MV-4-11 (cell line): ENCODE results near the gene BRD2.

Source experiments
- DNase-seq: peaks from one replicate; lab custom pipeline; 2025; lab: John Stamatoyannopoulos, UW

BRD2 gene

DNA sequence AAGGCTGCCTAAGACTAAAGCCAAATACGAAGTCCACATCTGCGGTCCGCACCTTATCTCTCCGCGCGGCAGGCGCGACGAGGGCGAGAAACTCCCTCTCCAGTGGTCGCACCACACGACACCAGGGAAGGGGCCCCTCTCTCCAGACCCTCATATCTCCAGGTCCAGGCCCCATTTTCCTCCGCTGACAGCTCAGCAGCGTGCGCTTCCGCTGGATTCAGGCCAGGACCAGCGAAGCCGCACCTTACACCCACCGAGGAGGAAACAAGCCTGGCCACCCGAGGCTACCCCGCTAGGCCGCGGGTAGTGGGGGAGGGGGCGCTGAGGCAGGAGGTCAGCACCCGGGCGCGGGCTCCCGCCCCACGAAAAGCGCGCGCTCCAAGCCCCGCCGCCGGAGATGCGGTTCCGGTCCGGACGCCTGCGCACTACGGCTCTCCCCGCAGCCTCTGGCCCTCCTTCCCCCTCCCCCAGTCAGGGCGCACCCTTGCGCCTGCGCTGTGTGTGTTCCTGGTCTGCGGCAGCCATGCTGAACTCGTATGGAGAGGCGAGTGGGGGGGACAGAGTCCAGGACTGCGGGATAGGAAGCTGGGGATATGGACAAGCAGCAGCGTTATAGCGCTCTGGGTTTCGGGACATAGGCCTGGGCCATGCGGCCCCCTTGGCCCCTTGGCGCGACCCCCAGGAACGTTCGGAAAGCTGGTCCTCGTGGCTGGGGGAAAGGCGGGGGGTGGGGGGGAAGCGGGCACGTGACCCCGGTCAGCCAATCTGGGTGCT lies at the start of gene BRD2:
TSS of gene BRD2 (plus strand) at position 502 of the 774 bp plus-strand sequence. CDS start 4,305 bp downstream, outside the sequence.
- DNase-seq, result peak; percentile 94

DNA sequence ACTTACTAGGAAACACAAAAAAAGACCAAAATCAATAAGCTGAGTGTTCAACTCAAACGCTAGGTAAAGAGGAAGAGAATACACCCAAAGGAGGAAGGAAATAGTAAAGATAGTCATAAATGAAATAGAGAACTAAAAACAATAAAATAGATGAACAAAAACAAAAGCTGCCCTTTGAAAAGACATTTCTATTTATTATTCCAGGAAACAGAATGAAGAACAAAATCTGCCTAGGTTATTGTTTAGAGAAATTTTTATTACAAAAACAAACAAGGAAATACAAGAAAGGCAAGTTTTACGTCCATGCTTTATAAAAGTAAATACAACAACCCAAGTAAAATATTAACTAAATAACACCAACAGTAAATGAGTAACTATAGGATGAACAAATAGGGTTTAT lies 47.7 kb upstream of the BRD2 start:
- DNase-seq, result peak; percentile 29

DNA sequence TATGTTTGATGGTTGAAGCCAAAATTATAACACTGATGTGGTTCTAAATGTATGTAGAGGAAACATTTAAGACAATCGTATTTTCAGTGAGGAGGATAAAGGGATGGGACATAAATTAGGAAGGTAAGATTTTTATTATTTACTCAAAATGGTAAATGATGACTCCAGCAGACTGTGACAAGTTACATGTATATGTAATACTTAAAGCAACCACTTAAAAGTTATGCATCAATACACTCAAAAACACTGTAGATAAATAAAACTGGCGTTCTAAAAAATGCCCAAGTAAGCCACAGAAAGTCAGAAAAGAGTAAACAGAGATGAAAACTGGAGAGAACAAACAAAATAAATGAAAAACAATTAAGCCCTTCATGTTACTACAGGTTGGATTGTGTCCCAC lies 46.3 kb upstream of the BRD2 start:
- DNase-seq, result no peak

DNA sequence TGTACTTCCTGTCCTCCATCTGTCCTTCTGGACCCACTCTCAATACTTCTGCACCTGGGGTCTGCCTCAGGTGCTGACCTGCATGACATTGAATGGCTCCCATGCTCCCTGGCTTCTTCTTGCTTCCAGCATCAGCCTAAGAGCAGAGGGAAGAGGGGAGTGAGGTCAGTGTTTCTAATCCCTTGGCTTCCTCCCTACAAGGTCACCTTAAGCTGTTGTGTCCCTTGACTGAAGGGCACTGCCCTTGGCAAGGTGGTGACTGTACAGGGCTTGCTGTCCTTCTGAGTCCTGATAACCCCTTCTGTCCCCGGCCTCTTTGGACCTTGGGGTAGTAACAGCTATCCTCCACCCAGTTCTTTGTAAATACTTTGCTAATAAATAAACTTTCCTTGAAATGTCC lies 37.2 kb upstream of the BRD2 start:
- DNase-seq, result no peak

DNA sequence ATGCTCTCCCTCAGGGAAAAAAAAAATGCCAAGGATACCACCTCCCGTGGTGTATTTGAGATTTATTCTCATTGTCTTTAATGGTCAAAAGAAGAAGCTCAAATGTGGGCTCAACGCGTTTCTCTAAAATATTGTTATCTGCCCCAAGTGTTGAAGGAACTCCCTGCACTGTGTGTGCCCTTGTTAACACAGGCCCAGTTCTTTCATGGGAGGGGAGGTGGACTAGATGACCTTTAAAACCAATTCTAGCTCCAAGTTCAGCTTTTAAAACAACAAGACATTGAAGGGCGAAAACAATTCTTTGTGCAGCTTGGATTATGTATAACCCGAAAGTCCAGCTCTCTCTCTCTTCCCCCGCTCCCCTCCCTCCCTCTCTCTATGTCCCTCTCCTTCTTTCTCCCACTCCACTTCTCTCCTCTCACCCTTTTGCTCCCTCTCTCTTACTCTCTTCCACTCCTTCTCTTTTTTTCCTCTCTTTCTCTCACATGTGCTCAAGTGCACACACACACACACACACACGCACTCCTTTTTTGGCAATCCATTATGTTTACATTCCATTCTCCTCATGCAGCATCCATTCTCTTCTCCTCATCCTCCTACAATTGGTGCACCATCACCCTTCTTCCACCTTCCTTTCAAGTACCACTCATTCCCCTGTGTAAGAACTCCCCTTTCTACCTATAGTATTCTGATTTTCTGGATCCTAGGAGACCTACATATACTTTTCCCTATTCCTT lies 36.1 kb upstream of the BRD2 start:
- DNase-seq, result no peak

DNA sequence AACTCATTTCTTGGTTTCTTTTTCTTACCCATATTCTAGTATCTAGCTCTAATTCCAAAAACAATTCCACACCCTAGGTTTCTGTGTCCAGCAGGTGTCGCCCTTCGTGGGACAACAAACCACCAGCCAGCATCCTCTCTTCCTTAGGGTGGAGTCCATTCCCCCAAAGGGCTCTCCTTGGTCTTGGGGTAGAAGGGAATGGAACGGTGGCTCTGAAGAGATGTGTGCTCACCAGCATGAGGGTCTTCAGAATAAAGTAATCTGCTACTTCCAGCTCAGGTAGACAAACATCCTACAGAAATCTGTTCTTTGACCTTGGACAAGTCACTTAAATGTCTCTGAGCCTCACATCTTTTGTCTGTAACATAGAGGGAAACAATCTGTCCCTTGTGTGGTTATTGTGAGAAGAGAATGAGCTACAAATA lies 34.7 kb upstream of the BRD2 start:
- peak; percentile 66 for DNase-seq

DNA sequence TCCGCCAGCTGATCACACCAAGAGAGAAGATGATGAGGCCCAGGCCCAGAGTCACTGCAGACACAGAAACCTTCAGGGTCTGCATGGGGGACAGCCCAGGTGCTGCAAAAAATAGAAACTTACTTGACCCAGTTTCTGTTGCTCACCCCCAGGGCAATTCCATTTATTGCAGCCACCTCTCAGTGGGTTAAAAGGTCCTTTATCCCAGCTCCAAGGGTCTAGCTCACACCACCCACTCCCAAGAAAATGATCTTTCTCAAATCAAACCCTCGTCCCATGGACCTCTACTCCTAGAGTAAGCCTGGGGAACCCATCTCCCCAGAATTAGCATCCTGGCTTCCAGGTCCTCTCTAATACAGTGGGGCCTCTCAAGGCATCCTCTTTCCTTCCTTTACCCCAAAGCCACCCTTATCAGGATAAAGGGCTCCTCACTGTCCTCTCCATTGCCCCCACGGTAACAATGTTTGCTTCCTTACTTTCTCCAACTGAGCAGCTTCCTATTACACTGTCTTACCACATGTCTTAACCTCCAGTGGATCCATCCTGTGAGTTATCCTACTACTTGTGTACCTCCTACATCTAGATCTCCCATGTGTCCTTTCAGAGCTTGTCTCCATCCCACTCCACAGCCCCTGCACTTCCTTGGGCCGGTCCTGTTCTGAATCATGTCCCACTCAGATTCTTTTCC lies 32.7 kb upstream of the BRD2 start:
- DNase-seq, result no peak

DNA sequence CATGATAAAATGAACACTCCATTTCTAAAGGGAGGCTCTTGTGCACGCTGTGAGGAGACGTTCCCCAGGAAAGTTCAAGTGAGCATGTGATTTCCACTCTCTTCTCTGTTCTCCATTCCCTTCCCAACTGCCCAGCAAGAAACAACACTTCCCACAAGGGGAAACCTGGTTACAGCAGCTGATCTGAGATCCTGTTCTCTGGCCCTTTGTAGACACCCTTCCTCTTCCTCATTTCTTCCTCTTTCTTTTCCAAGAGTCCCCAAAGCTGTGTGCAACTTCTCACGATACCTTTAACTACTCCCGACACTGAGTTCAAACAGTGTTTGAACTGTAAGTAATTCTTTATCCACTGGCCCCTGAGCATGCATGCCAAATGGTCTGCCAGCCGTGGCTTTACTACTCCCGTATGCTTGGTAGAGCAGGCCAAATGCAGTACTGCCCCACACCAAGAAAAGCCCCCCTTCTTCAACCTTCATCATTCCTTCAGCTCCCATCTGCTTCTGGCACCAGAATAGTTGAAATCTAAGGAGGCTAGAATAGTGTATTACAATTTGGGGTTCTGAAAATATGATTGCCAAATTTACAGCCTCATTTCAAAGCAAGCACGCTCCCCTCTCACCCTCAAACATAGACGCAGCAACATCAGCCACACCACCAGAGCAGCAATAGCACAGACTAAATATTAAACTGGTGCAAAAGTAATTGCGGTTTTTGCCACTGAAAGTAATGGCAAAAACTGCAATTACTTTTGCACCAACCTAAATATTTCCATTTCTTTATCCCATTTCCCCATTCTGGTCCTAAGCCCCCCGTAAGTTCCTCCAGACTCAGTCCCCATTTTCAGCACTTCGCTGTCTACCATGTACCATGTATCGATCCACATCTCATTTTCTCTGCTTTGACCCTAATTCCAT lies 31.9 kb upstream of the BRD2 start:
- DNase-seq, result peak; percentile 47

DNA sequence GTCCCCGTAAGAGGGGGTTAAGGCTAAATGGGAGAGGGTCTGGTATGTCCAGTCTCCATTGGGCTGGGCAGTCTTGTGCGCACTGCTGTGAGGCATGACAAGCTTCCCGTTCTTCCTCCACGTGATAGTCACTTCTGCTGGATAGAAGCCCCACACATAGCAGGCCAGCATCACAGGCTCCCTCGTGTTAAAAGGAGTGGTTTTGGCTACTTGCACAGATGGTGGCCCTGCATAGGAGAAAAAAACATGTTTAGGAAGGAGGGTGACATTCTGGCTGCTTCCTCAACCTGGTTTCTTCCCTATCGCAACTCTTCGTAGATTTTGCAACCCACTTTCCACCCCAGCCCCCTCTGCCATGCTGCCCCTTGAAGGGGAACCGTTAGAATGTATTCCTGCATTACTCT lies 31.2 kb upstream of the BRD2 start:
- DNase-seq, result peak; percentile 79

DNA sequence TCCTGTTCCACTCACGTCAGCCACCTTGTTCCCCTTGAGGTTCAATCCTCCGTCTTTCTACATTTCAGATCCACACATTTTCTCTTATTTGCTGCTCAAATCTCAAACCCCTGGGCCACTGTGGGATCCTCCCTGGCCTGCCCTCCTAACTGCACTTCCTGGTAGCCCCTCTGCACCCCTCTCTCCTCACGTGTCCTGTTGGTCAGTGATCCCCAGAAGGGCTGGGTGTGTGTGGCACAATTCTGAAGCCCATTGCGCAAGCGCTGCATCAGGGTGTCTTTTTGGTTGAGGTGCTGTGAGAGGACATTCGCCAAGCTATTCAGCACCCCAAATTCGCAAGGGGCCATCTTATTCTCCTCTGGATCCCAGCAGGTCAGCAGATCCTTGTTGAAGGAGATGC lies 29.9 kb upstream of the BRD2 start:
- peak; percentile 4 for DNase-seq

DNA sequence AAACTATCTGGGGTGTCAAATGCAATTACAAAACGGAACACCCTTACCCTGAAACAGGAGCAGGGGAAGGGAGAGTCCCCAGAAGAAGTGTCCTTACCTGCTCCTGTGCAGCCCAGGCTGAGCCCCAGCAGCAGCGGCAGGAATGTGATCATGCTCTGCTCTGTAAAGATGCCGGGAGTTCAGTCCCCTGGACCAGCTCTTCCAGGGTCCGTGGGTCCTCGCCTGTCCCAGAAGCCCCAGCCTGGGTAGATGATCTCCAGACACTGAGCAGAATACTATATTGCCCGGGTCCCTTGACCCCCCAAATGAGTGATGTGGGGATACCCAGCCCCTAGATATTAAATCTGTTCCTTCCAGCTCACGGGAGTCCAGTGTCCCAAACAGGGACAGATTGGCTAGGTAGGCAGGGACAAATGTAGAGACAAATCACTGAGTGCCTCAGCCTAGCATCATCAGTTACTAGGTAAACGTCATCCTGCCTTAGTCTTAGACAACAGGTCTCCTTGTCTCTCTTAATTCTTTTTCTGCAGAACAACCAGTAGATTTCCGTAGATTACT lies 27.7 kb upstream of the BRD2 start, which contains the start of gene HLA-DMB:
TSS of gene HLA-DMB (minus strand) at position 373 of the 558 bp plus-strand sequence. CDS start at position 152, 221 bp downstream.
- DNase-seq, result peak; percentile 48

DNA sequence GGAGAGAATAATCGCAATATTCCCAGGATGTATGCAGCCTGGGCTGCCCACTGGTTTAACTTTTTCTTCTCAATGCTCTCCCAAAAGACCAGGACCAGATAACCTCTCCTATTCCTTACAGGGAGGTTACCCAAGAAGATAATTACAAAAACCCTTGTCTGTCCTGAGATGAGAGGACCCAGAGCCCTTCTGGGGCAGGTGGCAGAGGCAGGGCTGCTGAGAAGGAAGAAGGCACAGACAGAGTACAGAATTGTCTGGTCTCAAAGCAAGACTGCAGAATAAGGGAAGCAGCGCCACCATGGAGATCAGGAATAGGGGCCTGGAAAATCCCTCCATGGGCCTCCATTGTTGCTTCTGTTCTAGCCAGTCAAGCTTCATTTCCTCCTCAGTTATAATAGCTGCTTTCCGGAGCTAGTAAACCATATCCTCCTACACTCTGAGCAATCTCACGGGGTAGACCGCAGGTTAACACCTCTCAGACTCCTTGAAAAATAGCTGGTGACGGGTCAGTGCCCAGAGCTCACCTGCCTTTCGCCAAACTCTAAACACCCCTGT lies 27.1 kb upstream of the BRD2 start:
- DNase-seq, result peak; percentile 33

DNA sequence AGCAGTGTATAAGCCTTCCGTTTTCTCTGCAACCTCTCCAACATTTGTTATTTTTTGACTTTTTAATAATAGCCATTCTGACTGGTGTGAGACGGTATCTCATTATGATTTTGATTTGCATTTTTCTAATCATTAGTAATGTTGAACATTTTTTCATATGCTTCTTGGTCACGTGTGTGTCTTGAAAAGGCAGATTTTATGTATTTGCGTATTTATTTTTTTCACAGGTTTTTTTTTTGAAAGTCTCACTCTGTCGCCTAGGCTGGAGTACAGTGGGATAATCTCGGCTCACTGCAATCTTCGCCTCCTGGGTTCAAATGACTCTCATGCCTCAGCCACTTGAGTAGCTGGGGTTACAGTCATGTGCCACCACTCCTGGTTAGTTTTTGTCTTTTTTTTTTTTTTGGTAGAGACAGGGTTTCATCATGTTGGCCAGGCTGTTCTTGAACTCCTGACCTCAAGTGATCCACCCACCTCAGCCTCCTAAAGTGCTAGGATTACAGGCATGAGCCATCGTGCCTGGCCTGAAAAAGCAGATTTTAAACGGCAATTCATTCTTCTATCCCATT lies 25.8 kb upstream of the BRD2 start:
- peak; percentile 77 for DNase-seq

DNA sequence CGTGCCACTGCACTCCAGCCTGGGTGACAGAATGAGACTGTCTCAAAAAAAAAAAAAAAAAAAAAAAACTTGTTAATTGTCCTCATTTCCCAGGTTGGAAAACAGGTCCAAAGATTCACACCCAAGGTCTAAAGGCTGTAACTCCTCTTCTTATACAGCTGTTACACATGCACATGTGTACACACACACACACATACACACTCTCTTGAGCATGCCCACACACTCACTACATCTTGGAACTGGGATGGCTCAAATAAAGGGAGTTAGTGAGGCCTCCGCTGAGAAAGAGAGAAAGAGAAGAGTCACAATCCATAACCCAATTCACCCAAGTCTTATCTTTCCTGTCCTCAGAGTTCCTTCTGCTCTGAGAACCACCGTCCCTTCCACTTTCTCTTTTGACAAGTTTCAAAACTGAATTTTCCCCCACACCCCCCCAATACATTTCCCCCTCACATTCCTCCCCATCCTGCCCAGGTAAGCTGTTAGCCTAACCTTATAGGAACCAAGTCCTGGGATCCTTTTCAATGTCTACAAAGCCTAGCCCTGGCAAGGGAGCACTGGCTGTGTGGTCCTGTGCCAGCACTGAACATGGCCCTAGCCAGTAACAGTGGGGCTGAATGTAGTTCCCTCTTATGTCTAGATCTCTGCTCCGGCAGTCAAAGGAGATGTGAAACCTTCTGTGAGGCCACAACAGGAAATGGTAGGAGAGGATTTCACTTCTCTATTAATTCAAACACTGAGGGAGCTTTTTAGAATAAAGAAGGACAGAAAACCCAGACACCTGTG lies 24.3 kb upstream of the BRD2 start:
- peak; percentile 97 for DNase-seq

DNA sequence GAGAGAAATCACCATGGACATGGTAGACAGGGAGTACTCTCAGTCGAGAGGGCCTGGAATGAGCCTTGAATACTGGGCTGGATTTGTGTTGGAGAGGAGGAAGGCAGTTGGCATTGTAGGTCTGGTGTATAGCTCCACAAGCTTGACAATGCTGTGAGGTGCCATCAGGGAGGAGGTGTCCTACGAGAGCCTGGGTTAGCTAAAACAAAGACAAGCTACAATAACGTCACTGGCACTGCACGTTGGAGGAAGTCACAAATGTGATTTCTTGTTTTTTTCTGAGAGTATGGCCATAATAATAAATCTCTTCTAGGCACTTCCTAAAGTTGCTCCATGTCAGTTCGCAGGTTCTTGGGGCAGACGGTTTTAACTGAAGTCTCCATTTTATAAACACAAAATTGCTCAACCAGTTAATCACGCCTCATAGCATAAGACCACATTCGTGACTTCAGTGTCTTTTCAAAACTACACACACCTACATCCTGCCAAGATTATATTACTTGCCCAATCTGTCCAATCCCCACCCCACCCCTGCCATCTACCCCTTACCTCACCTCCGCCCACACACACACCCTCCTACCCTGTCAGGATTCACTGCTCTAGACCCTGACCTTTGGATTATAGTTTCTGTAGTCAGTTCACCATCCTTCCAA lies 23.2 kb upstream of the BRD2 start:
- DNase-seq, result peak; percentile 80

DNA sequence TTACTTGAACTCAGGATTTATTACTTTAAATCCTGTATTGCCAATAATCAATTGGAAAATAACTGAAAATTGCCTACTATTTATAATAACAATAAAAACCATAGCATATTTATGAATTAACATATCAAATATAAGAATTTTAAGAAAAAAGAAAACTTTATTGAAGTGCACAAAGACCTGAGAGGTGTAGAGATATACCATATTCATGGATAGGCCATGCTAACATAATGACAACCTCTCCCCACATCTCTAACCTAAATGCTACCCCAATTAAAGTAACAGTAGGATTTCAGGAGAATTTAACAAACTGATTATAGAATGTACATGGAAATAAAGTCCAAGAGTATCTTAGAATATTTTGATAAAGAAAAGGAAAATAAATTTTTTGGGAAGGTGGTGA lies 22.4 kb upstream of the BRD2 start:
- no peak for DNase-seq

DNA sequence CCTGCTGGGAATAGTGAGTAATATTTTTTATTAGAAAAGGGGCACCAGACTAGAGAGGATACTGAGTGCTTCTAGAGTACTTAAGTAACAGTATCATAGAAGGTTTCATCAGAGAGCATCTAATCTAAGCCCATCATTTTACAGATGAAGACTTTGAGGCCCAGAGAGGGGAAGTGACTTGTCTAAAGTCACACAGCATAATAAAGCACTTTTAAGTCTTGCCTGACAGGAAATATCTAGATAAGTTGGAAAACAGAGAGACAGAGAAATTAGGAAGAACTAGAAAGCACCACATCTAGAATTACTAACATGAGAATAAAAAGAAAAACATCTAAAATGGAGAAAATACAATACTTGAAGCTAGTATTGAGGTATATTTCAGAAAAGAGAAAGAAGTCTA lies 21.5 kb upstream of the BRD2 start:
- DNase-seq, result no peak

DNA sequence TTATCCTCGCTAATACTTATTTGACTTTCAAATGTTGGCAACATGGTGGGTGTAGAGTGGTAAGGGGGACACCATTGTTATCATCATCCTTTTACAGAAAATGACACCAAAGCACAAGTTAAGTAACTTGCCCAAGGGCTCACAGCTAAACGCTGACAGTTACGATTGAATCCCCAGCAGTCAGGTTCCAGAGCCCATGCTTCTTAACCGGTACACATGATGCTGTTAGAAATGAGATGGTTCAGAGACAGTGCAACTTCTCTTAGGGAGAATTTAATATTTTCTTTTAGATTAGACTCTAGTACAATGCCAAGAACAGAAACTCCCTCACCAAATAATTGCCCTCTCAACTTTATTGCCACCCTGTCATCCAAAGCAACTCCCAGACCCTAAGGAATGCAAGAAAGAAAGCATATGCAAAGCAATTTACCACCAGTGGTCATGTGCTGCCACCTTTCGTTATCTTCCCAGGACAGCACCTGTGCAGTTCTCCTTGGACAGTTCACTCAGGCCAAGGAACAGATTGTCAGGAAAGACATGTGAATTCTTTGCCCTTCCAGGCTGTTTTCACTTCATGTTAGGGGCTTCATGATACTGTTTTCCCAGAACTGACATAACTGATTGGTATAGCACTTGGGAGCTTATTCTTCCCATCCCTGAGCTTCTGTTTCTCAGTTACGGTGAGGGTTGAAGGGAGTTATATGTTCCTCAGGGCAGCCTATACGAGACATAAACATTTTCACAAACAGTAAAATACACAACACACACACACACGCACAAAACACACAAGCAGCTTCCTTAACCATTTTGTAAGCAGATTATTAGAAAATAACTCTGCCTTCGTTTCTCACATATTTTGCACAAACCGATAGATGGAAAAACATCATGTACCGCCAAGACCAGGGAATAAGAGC lies 20.6 kb upstream of the BRD2 start:
- peak; percentile 48 for DNase-seq
